H1 (cell line): ENCODE measurements around the gene ADAM12. TPM values are rescaled to one million over a fixed set of nuclear protein-coding genes. Genes with fewer than 3 reads are reported as not detected.
A peak's percentile ranks its signal among the peaks of the same experiment; 100 is the strongest.

Source experiments
- CTCF ChIA-PET: fragments of 300-600 bp; sonication (Branson Sonifier 250); formaldehyde crosslinking; loops from one replicate; lab custom pipeline; 2021; ENCODE audit not compliant: partially characterized antibody; lab: Charles Lee
- POLR2A ChIA-PET: fragments of 300-600 bp; sonication (Branson Sonifier 250); formaldehyde crosslinking; loops from one replicate; lab custom pipeline; 2021; ENCODE audit warnings: inconsistent platforms; ENCODE audit not compliant: partially characterized antibody; lab: Charles Lee
- DNase-seq, 2 experiments: peaks; one replicate each; pipeline versions ENCODE4 v3.0.0 to v3.0.0-alpha.2; 2010 to 2022; ENCODE audit warnings: low spot score in 2 of 2, low read depth in 1 of 2, mixed read lengths in 1 of 2
- FAIRE-seq: peaks from 2 replicates; lab custom pipeline; 2011; peaks lifted over from hg19 to GRCh38; lab: Jason Lieb, UNC
- H2AFZ ChIP-seq: 2 replicates; pipeline ENCODE4 v1.8.1; 2012; ENCODE audit warnings: low read length, inconsistent platforms
- H2AK5ac ChIP-seq: 2 replicates; pipeline ENCODE4 v1.6.1; 2013; ENCODE audit warnings: low read depth, low read length
- H2BK120ac ChIP-seq: replicated peaks from 2 replicates; pipeline ENCODE3; 2013; ENCODE audit warnings: low read depth, low read length, inconsistent platforms
- H2BK12ac ChIP-seq: 2 replicates; pipeline ENCODE4 v1.6.1; 2013; ENCODE audit warnings: low read depth, low read length
- H2BK15ac ChIP-seq: 2 replicates; pipeline ENCODE4 v1.6.1; 2013; ENCODE audit warnings: low read length
- H2BK20ac ChIP-seq: 2 replicates; pipeline ENCODE4 v1.6.1; 2013; ENCODE audit warnings: low read length
- H2BK5ac ChIP-seq: 2 replicates; pipeline ENCODE4 v1.6.1; 2013; ENCODE audit warnings: low read depth, low read length
- H3K14ac ChIP-seq: 2 replicates; pipeline ENCODE4 v1.6.1; 2013; ENCODE audit warnings: inconsistent platforms; ENCODE audit not compliant: insufficient read length
- H3K18ac ChIP-seq: 2 replicates; pipeline ENCODE4 v1.6.1; 2013; ENCODE audit warnings: low read length; ENCODE audit errors: extremely low read depth
- H3K23ac ChIP-seq: 2 replicates; pipeline ENCODE4 v1.6.1; 2013; ENCODE audit warnings: inconsistent platforms; ENCODE audit not compliant: insufficient read length
- H3K23me2 ChIP-seq: 2 replicates; pipeline ENCODE4 v1.6.1; 2013; ENCODE audit warnings: low read depth, low read length
- H3K27ac ChIP-seq: 2 replicates; pipeline ENCODE4 v1.6.1; 2011; ENCODE audit warnings: low read depth, low read length, inconsistent platforms
- H3K27me3 ChIP-seq, 4 experiments: replicated peaks in 1 of 4; 1 replicate in 1 of 4; 2 replicates in 3 of 4; pipeline versions ENCODE4 v1.6.1 to v1.8.1; 2011 to 2013; ENCODE audit warnings: low read length in 3 of 4, mild to moderate bottlenecking in 3 of 4, inconsistent platforms in 2 of 4, mixed read lengths in 2 of 4, moderate library complexity in 1 of 4; ENCODE audit not compliant: control insufficient read depth in 3 of 4, insufficient read depth in 3 of 4; ENCODE audit errors: extremely low read depth in 1 of 4
- H3K36me3 ChIP-seq, 4 experiments: 2 replicates each; pipeline versions ENCODE4 v1.6.1 to v1.8.1; 2011 to 2013; ENCODE audit warnings: mild to moderate bottlenecking in 4 of 4, low read length in 3 of 4, moderate library complexity in 2 of 4, control low read depth in 1 of 4, inconsistent platforms in 1 of 4; ENCODE audit not compliant: insufficient read depth in 4 of 4, control insufficient read depth in 2 of 4
- H3K4ac ChIP-seq: replicated peaks from 2 replicates; pipeline ENCODE3; 2013; ENCODE audit warnings: low read length, low read depth, mixed read lengths, inconsistent platforms; ENCODE audit not compliant: insufficient read length
- H3K4me1 ChIP-seq, 4 experiments: replicated peaks in 1 of 4; 1 replicate in 1 of 4; 2 replicates in 3 of 4; pipeline versions ENCODE4 v1.6.1 to v1.8.1; 2011 to 2013; ENCODE audit warnings: low read length in 3 of 4, inconsistent platforms in 2 of 4, mixed read lengths in 1 of 4; ENCODE audit not compliant: insufficient read depth in 4 of 4, control insufficient read depth in 3 of 4
- H3K4me2 ChIP-seq, 2 experiments: 2 replicates each; pipeline versions ENCODE4 v1.6.1 to v1.8.1; 2011 to 2013; ENCODE audit warnings: low read depth in 2 of 2, low read length in 2 of 2, control low read depth in 1 of 2, inconsistent platforms in 1 of 2, mild to moderate bottlenecking in 1 of 2; ENCODE audit not compliant: insufficient read depth in 1 of 2
- H3K4me3 ChIP-seq, 4 experiments: fragments of 200-600, 300-600 bp in 1 of 4; sonication (generic), shearing (Covaris generic), sonication (Bioruptor Twin) in 1 of 4; 2 replicates each; pipeline versions ENCODE4 v1.5.1 to v1.8.1; 2011 to 2016; ENCODE audit warnings: low read length in 4 of 4, low read depth in 3 of 4, control low read depth in 2 of 4, inconsistent platforms in 2 of 4, mild to moderate bottlenecking in 2 of 4, mixed read lengths in 1 of 4, moderate library complexity in 1 of 4; ENCODE audit not compliant: insufficient read depth in 2 of 4; ENCODE audit errors: extremely low read depth in 1 of 4
- H3K56ac ChIP-seq: replicated peaks from 2 replicates; pipeline ENCODE3; 2013; ENCODE audit warnings: low read depth, mild to moderate bottlenecking, mixed read lengths, low read length, inconsistent platforms; ENCODE audit not compliant: insufficient read length
- H3K79me1 ChIP-seq: 2 replicates; pipeline ENCODE4 v1.6.1; 2013; ENCODE audit warnings: low read depth, low read length, control low read depth
- H3K79me2 ChIP-seq, 2 experiments: 2 replicates each; pipeline versions ENCODE4 v1.6.1 to v1.8.1; 2012 to 2013; ENCODE audit warnings: low read length in 2 of 2, mild to moderate bottlenecking in 2 of 2, inconsistent platforms in 1 of 2; ENCODE audit not compliant: insufficient read depth in 2 of 2, control insufficient read depth in 1 of 2
- H3K9ac ChIP-seq, 4 experiments: replicated peaks in 1 of 4; 1 replicate in 1 of 4; 2 replicates in 3 of 4; pipeline versions ENCODE4 v1.6.1 to v1.8.1; 2011 to 2013; ENCODE audit warnings: low read depth in 3 of 4, low read length in 3 of 4, control low read depth in 2 of 4, mild to moderate bottlenecking in 2 of 4, moderate library complexity in 2 of 4, inconsistent platforms in 1 of 4; ENCODE audit errors: extremely low read depth in 1 of 4
- H3K9me3 ChIP-seq, 2 experiments: 2 replicates each; pipeline versions ENCODE4 v1.6.1 to v1.8.1; 2012 to 2013; ENCODE audit warnings: mild to moderate bottlenecking in 2 of 2, moderate library complexity in 2 of 2, control low read depth in 1 of 2, inconsistent platforms in 1 of 2, low read depth in 1 of 2, low read length in 1 of 2, mixed read lengths in 1 of 2; ENCODE audit not compliant: insufficient read depth in 2 of 2
- H4K20me1 ChIP-seq, 2 experiments: replicated peaks in 1 of 2; 2 replicates each; pipeline versions ENCODE3 to v1.8.1; 2011 to 2013; ENCODE audit warnings: inconsistent platforms in 2 of 2, low read length in 2 of 2, mild to moderate bottlenecking in 1 of 2; ENCODE audit not compliant: insufficient read depth in 2 of 2, control insufficient read depth in 1 of 2
- H4K5ac ChIP-seq: 2 replicates; pipeline ENCODE4 v1.6.1; 2013; ENCODE audit warnings: low read length, low read depth, mixed read lengths, inconsistent platforms; ENCODE audit not compliant: insufficient read length
- H4K8ac ChIP-seq: 2 replicates; pipeline ENCODE4 v1.8.0; 2013; ENCODE audit warnings: mild to moderate bottlenecking, moderate library complexity, low read length, inconsistent platforms; ENCODE audit not compliant: insufficient read depth; ENCODE audit errors: extremely low read depth
- H4K91ac ChIP-seq: replicated peaks from 2 replicates; pipeline ENCODE3; 2013; ENCODE audit warnings: low read length, mixed read lengths, inconsistent platforms; ENCODE audit not compliant: insufficient read length
- EGR1 ChIP-seq: IDR thresholded peaks from 2 replicates; pipeline ENCODE4 v1.6.1; 2011; ENCODE audit warnings: low read depth, low read length, borderline replicate concordance
- GTF2F1 ChIP-seq: IDR thresholded peaks from 2 replicates; pipeline ENCODE4 v1.6.1; 2012; ENCODE audit warnings: low read depth, low read length, improper control_type of control experiment, borderline replicate concordance
- KDM1A ChIP-seq: fragments of 200-600, 300-600 bp; sonication (generic); IDR thresholded peaks from 2 replicates; pipeline ENCODE4 v1.7.1; 2016; ENCODE audit warnings: mild to moderate bottlenecking, low read length, borderline replicate concordance
- MAFK ChIP-seq: IDR thresholded peaks from 2 replicates; pipeline ENCODE4 v1.6.1; 2012; ENCODE audit warnings: low read depth, mild to moderate bottlenecking, improper control_type of control experiment, low read length
- RXRA ChIP-seq: IDR thresholded peaks from 2 replicates; pipeline ENCODE4 v1.6.1; 2011; ENCODE audit warnings: low read depth, mild to moderate bottlenecking, low read length, moderate library complexity; ENCODE audit not compliant: insufficient read depth
- SIX5 ChIP-seq: IDR thresholded peaks from 2 replicates; pipeline ENCODE4 v1.6.1; 2011; ENCODE audit warnings: mild to moderate bottlenecking, low read depth, low read length
- SP4 ChIP-seq: IDR thresholded peaks from 2 replicates; pipeline ENCODE4 v1.6.1; 2012; ENCODE audit warnings: low read length, inconsistent platforms
- ZNF274 ChIP-seq: IDR thresholded peaks from 2 replicates; pipeline ENCODE4 v1.7.0; 2012; ENCODE audit warnings: low read length, borderline replicate concordance; ENCODE audit errors: extremely low read depth
- WGBS, 2 experiments: shearing (Covaris generic) in 1 of 2; methylation state at CpG; one replicate each; pipeline versions ENCODE4 v1.1.6 to v1.1.7; 2013 to 2015; ENCODE audit warnings: low lambda C conversion rate in 2 of 2, mixed read lengths in 2 of 2, inconsistent platforms in 1 of 2, low coverage in 1 of 2, missing lambda C conversion rate in 1 of 2; ENCODE audit not compliant: insufficient replicate concordance in 2 of 2, insufficient coverage in 1 of 2, insufficient read length in 1 of 2; ENCODE audit errors: extremely low coverage in 1 of 2, missing lambda C conversion rate in 1 of 2; 5-methylcytosine and 5-hydroxymethylcytosine counted together
- polyA plus RNA-seq, 7 experiments: library from polyadenylated mRNA; depleted of rRNA in 3 of 7; stranded (reverse) in 5 of 7; unstranded in 2 of 7; fragments of >200 nt in 5 of 7; fragments of 200-250 nt in 2 of 7; gene quantifications; 1 replicate in 5 of 7; 2 replicates in 1 of 7; 4 replicates in 1 of 7; pipeline versions ENCODE4 v1.2.1 to v1.2.3, GENCODE V29; 2011 to 2013; ENCODE audit warnings: missing spikeins in 2 of 7, mixed read lengths in 2 of 7
- total RNA-seq: library from RNA; stranded (reverse); fragmentation: NEBNext Ultra II Directional; extraction: Animal tissue kit (Norgen Biotek cat#: 25700); gene quantifications from 2 replicates; pipeline ENCODE4 v1.2.1, GENCODE V29; 2021
- TF ChIP-seq, protein P1 (sequence below), 3 experiments: IDR thresholded peaks; 1 replicate in 2 of 3; 2 replicates in 1 of 3; pipeline versions ENCODE4 v1.5.1 to v1.6.1; 2011; ENCODE audit warnings: low read length in 3 of 3, mild to moderate bottlenecking in 3 of 3, inconsistent platforms in 2 of 3, low read depth in 1 of 3, moderate library complexity in 1 of 3; ENCODE audit not compliant: insufficient read depth in 1 of 3; ENCODE audit errors: control extremely low read depth in 1 of 3

ADAM12 gene
- total and polyA plus RNA-seq, 2 of the 8 experiments (the other 6 are each of a cell fraction or from before 2014, with no cell fraction given): 0.07 to 0.17 TPM

DNA sequence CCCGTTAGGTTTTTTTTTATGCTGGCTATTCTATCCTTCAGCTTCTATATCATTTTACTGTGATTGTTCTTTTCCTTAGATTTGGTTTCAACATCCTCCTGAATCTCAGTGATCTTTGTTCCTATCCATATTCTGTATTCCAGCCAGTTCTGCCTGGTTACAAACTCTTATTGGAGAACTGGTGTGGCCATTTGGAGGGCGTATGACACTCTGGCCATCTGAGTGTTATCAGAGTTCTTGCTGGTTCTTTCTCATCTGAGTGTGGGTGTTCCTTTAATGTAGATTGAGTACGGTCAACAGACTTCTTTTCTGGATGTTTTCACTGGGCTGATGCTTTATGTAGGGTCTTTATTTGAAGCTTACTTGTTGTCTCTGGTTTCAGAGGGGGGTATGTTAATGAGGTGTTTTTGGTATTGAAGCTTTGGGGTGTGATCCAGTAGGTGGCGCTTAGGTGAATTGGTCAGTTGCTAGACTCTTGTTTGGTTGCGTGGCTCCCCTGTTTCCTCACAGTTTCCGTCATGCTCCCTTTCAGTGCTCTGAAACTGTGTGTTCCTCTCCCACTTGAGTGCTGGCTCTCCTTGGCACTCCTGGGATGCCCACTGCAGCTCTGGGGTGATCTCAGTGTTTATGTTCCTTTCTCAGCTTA, 411.2 kb downstream of the ADAM12 start:
- peak overlapping the region; percentile 72; the same call in 1 of the 2 replicates for H2BK20ac ChIP-seq
- no peak overlapping the region; the same call in 1 of the 2 replicates for H4K8ac ChIP-seq
- 67% methylated on average over 6 of the region's 6 CpGs; no CpG with 5 or more reads in 1 of the 2 experiments for WGBS, 2 experiments
- H2AFZ ChIP-seq: peak overlapping the region; percentile 25
- H3K4me2 ChIP-seq: peak overlapping the region in 1 of 2 experiments; percentile 11; a peak in 1 of 4 replicates
- no peaks in the 10 kb centered on the region; the same call in 1 of the 2 replicates for H3K23me2 ChIP-seq
- no peak overlapping the region for H3K4me3 ChIP-seq
- H3K4ac ChIP-seq: no peak overlapping the region
- H3K56ac ChIP-seq: no peak overlapping the region
- H3K9ac ChIP-seq: no peak overlapping the region
- ChIA-PET POLR2A (no interaction called here), CTCF (interaction anchor here (0.6 to 4.8 kb wide), 35 partner anchors 10 to 767 kb away, joined by 3 to 21 read pairs (median 4); partner anchors contain the start of gene ADAM12)
- H3K36me3 ChIP-seq: no peaks in the 10 kb centered on the region
- H3K23ac ChIP-seq: no peak overlapping the region
- no peaks in the 10 kb centered on the region for H4K20me1 ChIP-seq
- H3K4me1 ChIP-seq: peaks cover 0 to 8% (median under 1%) of the 10 kb centered on the region in 4 experiments; a peak in 4 of 7 replicates
- H3K9me3 ChIP-seq: no peaks in the 10 kb centered on the region
- 0 out of 2 replicates have a peak overlapping the region, but pooled peaks have one; percentile 90 for H2BK12ac ChIP-seq
- no peaks in the 10 kb centered on the region for H3K27me3 ChIP-seq
- H3K79me1 ChIP-seq: no peaks in the 10 kb centered on the region
- FAIRE-seq (peak; percentile 93), DNase-seq (no peak)
- no peaks in the 10 kb centered on the region for H3K79me2 ChIP-seq
- H2BK120ac ChIP-seq: no peak overlapping the region
- H2BK15ac ChIP-seq: no peak overlapping the region
- H3K18ac ChIP-seq: 0 out of 2 replicates have a peak overlapping the region, but pooled peaks have one; percentile 15
- H4K5ac ChIP-seq: no peak overlapping the region
- 0 out of 2 replicates have a peak overlapping the region, but pooled peaks have one; percentile 60 for H2BK5ac ChIP-seq
- no peak overlapping the region for H4K91ac ChIP-seq
- H3K27ac ChIP-seq: no peak overlapping the region
- H3K14ac ChIP-seq: no peak overlapping the region
- H2AK5ac ChIP-seq: no peak overlapping the region
- TF ChIP-seq SP4 (no peak), RXRA (no peak), MAFK (no peak), EGR1 (no peak), SIX5 (no peak), GTF2F1 (no peak), KDM1A (peak; percentile 46; the same call in 1 of the 2 replicates), ZNF274 (no peak)
- TF ChIP-seq, protein P1, sequence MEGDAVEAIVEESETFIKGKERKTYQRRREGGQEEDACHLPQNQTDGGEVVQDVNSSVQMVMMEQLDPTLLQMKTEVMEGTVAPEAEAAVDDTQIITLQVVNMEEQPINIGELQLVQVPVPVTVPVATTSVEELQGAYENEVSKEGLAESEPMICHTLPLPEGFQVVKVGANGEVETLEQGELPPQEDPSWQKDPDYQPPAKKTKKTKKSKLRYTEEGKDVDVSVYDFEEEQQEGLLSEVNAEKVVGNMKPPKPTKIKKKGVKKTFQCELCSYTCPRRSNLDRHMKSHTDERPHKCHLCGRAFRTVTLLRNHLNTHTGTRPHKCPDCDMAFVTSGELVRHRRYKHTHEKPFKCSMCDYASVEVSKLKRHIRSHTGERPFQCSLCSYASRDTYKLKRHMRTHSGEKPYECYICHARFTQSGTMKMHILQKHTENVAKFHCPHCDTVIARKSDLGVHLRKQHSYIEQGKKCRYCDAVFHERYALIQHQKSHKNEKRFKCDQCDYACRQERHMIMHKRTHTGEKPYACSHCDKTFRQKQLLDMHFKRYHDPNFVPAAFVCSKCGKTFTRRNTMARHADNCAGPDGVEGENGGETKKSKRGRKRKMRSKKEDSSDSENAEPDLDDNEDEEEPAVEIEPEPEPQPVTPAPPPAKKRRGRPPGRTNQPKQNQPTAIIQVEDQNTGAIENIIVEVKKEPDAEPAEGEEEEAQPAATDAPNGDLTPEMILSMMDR (IDR thresholded peaks at IDR 0.05; ENCODE audit: control extremely low read depth in 1 of 3, insufficient read depth in 1 of 3, low read depth in 1 of 3, low read length in 3 of 3): peak; percentile 23 to 69 (median 63)
